UCSD-AML1 (cell line): Measurements from ENCODE around the gene HSD17B4.
"Not testable (repeated sequence)": the region's sequence is repeated elsewhere in the genome, so short reads cannot be mapped to it uniquely, and the experiment has no call there.

Source experiments
- DNase-seq: peaks from one replicate; lab custom pipeline; 2025; ENCODE audit not compliant: unreplicated experiment; lab: John Stamatoyannopoulos, UW

HSD17B4 gene

GRCh38 chr5:119428574-119428973 is 23.7 kb upstream of the HSD17B4 start:
- DNase-seq: not testable (repeated sequence)

GRCh38 chr5:119432674-119433237 is 19.5 kb upstream of the HSD17B4 start:
- not testable (repeated sequence) for DNase-seq

DNA sequence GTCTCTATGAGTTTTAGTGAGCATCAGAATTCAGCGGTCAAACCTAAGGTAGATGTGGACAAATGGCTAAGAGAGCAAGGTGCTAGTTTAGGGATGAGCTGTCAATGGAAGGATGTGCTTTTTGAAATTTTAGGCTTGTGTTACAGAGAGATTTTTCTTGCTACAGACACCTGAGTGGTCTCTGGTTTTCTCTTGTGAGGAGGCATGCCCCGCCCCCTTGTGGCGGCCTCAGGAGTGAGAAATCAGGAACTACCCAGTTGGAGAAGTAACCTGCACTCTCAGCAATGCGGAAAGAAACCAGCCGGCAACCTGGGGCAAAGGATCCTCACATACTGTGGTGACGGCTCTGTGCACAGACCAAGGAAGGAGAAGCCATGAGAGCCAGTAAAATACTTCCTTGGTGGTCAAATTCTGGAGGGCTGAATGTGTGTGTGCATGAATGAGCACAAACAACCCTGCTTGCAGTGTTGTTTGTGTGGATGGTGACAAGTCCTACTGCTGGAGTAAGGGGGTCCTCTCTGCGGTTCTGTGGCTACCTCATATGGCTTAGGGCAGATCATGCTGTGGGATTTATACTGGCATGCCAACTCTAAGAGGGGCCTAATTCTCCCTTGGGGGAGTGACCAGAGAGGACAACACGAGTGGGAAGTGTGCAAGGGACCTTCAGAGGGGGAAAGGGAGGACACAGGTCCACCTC is 16.7 kb upstream of the HSD17B4 start:
- DNase-seq: peak; percentile 84

DNA sequence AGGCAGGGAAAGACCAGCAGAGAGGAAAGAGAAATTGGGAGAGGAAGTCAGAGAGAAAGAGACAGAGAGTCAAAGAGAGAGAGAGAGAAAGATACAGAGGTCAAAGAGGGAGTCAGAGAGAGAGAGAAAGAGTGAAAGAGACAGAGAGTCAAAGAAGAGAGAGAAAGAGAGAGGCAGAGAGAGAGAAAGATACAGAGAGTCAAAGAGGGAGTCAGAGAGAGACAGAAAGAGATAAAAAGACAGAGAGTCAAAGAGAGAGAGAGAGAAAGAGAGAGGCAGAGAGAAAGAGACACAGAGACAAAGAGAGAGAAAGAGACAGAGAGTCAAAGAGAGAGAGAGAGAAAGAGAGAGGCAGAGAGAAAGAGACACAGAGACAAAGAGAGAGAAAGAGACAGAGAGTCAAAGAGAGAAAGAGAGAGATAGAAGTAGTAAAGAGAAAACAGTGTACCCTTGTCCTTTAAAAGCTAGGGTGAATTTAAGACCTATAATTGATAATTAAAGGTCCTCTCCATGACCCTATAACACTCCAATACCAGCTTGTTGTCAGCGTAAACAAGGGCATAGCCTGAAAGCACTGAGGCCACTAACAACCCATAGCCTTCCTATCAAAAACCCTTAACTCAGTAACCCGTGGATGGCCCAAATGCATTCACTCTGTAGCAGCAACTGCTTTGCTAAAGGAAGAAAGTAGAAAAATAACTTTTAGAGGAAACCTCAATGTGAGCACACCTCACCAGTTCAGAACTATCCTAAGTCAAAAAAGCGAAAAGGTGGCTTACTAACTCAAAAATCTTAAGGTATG is 14.3 kb upstream of the HSD17B4 start:
- not testable (repeated sequence) for DNase-seq

DNA sequence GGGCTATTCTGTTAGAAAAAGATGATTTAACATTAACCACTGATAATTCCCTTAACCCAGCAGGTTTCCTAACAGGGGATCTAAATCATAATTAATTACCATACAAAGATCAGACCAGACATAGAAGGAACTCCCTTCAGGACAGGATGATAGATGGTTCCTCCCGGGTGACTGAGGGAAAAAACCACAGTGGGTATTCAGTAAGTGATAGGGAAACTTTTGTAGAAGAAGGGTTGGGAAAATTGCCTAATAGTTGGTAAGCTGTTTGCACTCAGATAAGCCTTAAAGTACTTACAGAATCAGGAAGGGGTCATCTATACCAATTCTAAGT is 13.7 kb upstream of the HSD17B4 start:
- DNase-seq: peak; percentile 14

- DNase-seq: peak; percentile 58
These were observed 13.1 kb upstream of the HSD17B4 start for GRCh38 chr5:119439140-119439631.

DNA sequence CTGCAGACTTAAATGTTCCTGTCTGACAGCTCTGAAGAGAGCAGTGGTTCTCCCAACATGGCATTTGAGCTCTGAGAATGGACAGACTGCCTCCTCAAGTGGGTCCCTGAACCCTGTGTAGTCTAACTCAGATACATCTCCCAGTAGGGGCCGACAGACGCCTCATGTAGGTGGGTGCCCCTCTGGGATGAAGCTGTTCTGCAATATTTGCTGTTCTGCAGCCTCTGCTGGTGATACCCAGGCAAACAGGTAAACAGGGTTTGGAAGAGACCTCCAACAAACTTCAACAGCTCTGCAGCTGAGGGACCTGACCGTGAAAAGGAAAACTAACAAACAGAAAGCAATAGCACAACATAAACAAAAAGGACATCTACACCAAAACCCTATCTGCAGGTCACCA is 12.7 kb upstream of the HSD17B4 start:
- DNase-seq: not testable (repeated sequence)

DNA sequence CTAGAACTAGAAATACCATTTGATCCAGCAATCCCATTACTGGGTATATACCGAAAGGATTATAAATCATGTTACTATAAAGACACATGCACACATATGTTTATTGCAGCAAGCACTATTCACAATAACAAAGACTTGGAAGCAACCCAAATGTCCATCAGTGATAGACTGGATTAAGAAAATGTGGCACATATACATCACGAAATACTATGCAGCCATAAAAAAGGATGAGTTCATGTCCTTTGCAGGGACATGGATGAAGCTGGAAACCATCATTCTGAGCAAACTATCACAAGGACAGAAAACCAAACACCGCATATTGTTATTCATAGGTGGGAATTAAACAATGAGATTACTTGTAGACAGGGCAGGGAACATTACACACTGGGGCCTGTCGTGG is 7.7 kb upstream of the HSD17B4 start:
- DNase-seq: not testable (repeated sequence)

DNA sequence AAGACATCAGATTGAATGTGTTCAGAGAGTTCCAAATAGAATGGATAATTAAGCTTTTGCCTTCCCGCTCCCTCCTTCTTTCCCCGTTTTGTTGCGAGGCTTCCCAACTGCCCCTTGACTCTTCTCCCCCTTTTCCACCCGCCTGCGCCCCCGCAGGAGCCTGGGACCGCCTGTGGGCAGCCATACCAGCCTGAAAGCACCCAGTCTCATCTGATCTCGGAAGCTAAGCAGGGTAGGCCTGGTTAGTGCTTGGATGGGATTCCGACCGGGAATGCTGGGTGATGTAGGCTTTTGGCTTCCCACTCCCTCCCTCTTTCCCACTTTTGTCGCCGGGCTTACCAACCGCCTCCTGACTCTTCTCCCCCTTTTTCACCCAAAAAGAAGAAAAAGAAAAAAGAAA is 6.8 kb upstream of the HSD17B4 start:
- no peak for DNase-seq

GRCh38 chr5:119449882-119450281 is 2.4 kb upstream of the HSD17B4 start:
- no peak for DNase-seq

DNA sequence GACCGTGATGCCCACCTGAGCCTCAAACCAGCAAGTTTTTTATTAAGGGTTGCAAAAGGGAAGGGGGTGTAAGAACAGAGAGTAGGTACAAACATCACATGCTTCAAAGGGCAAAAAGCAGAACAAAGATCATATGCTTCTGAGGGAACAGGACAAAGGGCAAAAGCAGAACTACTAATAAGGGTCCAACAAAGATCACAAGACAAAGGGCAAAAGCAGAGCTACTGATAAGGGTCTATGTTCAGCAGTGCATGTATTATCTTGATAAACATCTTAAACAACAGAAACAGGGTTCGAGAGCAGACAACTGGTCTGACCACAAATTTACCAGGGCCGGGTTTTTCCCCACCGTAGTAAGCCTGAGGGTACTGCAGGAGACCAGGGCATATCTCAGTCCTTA is 1.7 kb upstream of the HSD17B4 start:
- DNase-seq: not testable (repeated sequence)

- no peak for DNase-seq
These were observed 736 bp upstream of the HSD17B4 start for GRCh38 chr5:119451561-119451960.

- no peak for DNase-seq
These were observed 281 bp upstream of the HSD17B4 start for GRCh38 chr5:119452060-119452372.

DNA sequence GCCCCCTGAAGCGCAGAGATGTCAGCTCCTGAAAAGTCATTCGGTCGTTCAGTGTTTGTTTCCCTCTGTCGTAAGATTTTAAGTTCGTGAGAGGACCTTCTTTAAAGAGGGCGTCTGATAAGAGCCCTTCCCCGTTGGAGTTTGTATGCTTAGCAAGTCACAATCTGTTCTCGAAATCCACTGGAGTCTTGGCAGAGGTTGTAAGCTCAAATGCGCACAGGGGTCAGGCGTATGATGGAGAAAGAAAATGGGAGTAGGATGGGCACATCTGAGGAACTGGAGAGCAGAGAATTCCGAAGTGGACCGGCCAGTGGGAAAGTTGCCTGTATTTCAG is 710 bp downstream of the HSD17B4 start:
- DNase-seq: no peak

- no peak for DNase-seq
These were observed 1.9 kb downstream of the HSD17B4 start for GRCh38 chr5:119454171-119454570.

DNA sequence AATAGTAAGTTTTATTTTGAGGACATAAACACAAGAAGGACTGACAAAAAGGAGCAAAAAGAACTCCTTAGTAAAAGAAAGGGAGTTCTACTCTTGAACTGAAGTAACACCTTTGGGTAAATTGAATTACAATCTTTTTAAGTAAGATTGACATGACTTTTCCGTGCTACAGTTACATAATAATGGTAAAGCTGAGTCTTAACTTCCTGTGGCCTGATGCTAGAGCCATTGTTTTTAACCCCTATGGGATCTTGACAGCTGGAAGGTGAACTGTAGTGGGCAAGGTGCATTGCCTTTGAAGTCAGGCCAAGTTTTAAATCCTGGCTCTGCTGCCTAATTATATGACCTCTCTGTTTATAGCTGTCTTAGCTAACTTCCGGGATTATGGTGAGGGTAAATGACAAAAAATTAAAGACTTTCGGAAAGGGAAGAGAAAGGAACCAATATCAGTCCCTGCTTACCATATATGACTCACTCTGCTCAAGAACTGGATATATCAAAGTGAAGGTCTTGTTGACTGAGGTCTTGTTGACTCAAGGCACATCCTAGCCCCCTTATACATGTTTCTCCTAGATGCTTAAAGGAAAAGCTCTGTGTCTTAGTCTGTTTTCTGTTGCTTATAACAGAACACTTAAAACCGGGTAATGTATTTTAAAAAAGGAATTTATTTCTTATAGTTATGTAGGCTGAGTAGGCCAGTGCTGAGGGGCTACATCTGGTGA is 6.8 kb downstream of the HSD17B4 start:
- no peak for DNase-seq

DNA sequence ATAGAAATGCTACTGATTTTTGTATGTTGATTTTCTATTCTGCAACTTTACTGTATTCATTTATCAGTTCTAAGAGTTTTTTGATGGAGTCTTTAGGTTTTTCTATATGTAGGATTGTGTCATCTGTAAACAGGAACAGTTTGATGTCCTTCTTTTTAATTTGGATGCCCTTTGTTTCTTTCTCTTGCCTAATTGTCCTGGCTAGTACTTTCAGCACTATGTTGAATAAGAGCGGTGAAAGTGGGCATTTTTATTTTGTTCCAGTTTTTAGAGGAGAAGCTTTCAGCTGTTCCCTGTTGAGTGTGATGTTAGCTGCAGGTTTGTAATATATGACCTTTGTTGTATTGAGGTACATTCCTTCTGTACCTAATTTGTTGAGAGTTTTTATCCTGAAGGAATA is 13.3 kb downstream of the HSD17B4 start:
- no peak for DNase-seq

GRCh38 chr5:119468286-119468685 is 16.0 kb downstream of the HSD17B4 start:
- no peak for DNase-seq

- DNase-seq: peak; percentile 20
These were observed 17.9 kb downstream of the HSD17B4 start for GRCh38 chr5:119470105-119470763.

- DNase-seq: no peak
These were observed 18.7 kb downstream of the HSD17B4 start for GRCh38 chr5:119470851-119471451.

DNA sequence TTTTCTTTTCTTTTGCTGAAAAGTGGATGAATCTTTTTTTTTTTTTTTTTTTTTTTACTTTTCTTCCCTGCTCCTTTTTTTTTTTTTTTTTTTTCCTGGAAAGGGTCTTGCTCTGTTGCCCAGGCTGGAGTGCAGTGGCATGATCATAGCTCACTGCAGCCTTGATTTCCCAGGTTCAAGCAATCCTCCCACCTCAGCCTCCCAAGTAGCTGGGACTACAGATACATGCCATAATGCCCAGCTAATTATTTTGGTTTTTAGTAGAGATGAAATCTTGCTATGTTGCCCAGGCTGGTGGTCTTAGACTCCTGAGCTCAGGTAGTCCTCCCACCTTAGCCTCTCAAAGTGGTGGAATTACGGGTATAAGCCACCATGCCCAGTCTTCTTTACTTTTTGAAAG is 20.9 kb downstream of the HSD17B4 start:
- DNase-seq: no peak
